Measurements from ENCODE around the gene TC2N.
"Not testable (repeated sequence)": the region's sequence is repeated elsewhere in the genome, so short reads cannot be mapped to it uniquely, and the experiment has no call there.

The TC2N gene

DNA sequence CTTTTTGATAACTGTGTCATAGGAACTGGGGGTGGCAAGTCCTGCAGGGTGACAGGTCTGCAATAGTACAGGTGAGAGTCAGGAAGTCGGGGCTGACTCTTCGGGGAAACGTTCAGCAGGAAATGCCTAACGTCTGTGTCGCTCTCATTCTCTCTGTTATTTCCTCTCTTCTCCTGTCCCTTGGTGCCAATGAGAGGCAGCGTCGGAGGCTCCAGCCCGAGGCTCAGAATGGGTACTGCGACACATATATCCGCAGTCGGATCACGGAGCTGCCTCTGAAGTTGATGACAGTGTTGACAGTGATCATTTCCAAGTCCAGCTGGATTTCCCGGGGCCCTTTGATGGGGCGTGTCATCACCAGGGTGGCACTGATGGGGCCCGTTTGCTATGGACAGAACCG lies 2.7 kb upstream of the TC2N start:
- DNase-seq (ENCODE audit: low read depth in 2 of 2, low spot score in 1 of 2), result peak; percentile 11 to 36

DNA sequence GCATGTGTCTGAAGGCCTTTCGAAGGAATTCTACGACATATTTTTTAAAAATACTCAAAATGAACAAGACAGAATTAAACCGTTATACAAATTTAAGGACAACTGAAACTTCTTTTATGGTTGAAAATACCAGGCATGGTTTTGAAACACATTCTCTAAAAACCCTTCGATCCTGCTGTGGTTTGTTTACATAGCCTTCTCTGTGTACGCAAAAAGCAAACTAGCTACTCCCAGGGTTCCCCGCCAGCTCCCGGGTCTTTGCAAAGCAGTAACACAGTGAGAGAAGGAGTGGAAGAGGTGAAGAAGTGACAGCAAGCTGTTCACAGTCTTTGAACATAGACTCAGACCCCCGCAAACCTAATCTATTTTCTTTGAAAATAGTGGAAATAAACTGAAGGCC lies 2.2 kb upstream of the TC2N start:
- DNase-seq (ENCODE audit: low read depth in 2 of 2, low spot score in 1 of 2), result no peak

DNA sequence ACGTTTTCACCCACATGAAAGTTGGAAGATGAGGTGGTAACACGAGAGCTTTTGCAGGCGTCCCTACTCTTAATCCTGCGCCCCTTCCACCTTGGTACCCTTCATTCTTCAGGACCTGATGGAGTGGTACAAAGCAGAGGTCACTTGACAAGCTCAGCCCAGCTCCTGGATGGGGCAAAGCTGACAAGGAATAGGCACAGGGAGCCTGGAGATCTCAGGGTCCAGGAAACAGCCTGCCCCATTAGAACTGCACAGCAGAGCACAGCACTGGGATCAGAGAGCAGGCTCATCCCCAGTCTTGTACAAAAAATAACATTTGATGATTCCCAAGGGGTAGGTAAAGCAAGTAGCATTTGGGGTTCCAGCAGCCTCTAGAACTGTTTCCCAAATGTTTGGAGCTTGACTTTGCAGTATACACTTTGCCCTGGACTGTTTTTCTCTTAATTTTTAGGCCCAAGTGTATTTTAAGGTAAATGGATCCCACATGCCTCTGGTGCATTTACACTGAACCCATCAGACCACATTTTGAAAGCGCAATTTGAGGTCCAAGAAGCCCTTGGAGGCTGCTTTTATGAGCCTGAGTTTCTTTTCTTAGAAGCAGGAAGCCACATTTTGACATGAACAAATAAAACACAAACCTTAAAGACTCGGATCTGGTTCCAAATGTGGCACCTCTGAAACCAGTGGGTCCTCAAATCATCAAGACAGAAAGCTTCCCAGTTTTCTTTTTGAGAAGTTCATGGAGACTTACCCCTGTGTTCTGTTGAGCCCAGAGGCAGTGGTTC lies 633 bp downstream of the TC2N start:
- DNase-seq (ENCODE audit: low read depth in 2 of 2, low spot score in 1 of 2), result no peak

DNA sequence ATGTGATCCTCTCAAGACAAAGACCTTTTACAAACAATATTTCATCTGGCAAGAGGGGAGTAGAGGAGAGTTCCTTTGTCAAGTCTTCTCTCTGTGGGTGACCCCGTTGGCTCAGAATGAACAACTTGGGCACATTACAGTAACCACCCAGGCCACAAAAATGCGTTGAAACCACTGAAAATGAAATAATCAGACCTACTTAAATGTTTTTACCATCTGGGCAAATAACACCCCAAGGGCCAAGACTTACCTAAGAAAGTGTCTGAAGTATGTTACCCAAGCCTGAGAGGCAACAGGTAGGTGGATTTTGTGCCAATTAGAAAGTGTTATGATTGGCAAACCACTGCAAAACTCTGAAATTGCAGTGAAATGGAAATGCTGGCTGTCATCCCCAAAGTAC lies 1.3 kb downstream of the TC2N start:
- DNase-seq (ENCODE audit: low read depth in 2 of 2, low spot score in 1 of 2), result no peak

DNA sequence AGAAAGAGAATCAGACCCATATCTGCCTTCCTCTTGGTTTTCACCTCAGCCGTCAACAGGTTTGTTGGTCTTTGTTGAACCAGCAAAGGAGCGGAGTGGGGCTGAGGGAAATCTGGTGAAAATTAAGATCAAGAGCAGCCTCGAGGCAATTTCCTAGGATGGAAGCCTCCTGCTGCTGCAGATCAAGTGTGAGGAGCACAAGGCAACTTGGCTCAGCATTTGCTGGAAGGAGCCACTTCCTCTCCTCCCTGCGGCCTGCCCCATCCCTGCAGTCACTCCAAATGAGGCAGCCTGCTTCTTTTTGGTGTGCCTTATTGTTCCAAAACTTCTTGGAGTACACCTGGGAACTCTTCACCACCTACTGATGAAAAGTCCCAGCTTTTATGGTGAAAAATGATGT lies 4.9 kb downstream of the TC2N start:
- DNase-seq (ENCODE audit: low read depth in 2 of 2, low spot score in 1 of 2), result no peak

DNA sequence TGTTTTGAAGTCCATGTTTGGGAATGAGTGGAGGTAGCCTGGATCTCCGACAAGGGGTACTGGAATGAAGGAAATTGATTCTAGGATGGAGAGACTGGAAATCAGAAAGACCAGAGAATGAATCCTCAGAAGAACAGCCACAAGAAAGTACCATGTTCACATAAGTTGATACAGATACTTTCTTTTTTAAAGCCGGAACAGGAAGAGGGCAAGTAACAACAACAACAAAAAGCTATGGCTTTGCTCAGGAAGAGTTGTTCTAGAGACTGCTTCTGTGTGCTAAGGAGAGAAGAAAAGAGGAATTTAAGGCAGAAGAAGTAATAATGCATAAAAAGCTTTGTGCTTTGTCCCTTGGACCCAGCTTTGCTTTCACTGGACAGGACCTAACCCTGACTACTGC lies 6.2 kb downstream of the TC2N start:
- DNase-seq (ENCODE audit: low read depth in 2 of 2, low spot score in 1 of 2), result no peak

DNA sequence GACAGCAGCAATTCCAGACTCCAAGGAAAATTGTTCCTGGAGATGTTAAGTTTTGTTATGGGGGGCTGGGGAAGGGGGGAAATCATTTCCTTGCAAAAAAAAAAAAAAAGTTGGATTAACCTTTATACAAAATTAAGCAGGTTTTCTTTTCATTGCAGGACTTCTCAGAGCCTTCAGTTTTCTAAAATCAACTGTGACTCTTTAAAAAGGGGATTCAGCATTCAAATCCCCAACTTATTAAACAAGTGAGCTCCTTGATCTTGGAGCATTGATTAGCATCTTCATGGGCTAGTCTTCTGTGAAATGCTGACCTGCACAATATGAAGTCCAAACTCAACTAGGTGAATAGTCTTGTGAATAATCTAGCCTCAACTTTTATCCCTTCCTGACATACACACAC lies 7.1 kb downstream of the TC2N start:
- no peak for DNase-seq (ENCODE audit: low read depth in 2 of 2, low spot score in 1 of 2)

DNA sequence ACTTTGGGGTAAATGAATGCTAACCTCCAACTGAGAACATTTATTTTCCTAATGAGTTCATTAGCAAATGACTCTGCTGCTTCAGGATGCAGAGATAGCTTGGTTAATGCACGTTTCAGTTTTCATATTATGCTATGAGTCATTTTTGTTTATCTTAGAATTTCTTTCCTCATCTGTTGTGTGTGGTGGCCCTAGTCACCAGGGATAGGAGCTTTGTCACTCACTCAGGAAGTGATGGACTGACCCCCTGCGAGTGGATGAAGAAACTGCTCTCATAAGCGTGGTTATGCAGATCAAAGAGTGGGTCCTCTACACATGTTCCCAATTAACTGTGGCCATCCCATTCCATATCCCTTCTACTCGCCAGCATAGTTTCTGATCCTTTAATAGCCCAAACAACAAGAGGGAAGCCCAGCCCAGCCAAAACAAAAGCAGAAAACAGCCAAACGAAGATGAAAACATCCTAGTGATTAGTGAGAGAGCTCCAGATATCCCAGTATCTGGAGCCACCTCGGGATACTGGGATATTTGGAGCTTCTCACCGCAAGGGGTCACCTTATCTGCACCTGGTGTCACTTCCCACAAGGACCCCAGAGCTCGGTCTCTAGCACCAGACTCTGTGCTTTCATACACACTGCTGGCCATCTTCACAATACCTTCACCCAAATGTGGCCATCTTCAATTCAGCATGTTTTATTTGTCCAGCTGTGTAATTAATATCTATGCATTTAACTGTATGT lies 8.6 kb downstream of the TC2N start:
- DNase-seq (ENCODE audit: low read depth in 2 of 2, low spot score in 1 of 2), result no peak

DNA sequence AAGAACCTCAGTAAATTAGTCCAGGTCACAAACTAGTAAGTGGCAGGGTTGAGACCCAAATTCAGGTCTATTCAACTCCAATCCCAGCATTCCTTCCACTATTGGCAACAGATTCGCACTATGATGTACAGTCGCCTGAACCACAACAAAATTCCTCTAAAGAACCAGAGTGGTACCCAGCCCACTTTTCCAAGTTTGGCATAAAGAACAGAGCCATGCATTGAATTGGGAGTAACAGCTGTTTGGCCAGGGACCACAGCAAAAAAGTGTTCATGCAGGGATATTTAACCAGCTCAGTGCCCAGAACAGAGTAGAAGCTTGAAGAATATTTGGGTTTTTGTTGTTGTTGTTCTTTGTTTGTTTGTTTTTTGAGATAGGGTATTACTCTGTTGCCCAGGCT lies 9.7 kb downstream of the TC2N start:
- DNase-seq (ENCODE audit: low read depth in 2 of 2, low spot score in 1 of 2), result no peak

DNA sequence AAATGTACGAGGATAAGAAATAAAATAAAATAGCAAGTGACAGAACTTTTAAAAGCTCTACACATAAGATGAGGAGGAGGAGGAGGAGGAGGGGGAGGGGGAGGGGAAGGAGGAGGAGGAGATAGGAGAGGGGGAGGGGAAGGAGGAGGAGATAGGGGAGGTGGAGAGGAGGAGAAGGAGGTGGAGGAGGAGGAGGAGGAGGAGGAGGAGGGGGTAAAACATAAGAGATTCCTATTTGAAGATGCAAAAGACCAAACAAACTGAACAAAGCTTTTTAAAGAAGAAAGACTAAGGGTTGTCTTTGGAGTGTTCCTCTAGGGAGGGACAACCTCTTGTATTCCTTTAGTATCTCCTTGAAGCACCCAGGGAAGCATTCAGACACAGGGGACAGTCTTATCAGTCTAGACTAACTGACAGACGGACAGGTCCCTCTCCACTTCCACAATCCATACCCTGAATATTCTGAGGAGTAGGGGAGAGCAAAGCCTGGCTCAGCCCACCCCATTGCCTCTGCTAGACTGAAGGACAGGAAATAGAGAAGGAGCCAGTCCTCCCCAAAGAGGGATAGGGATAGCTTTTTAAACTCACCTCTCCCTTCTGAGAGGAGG lies 12.9 kb downstream of the TC2N start:
- DNase-seq (ENCODE audit: low read depth in 2 of 2, low spot score in 1 of 2), result no peak

DNA sequence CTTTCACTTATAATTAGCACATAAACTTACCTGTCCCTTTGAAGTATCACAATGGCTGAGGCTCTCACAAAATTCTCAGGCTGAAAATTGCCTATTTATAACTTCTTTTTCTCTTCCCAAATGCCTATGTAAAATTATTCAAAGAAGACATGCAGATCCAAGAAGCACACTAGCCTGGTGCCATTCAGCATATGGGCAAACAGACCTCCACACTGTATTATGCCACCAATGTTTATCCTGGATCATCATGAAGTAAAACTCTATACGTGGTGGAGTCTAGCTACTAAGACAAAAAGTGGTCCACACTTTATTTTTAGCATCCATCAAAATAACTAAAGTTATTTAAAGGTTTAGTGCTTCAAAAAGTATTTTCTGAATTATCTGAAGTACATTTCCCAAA lies 15.8 kb downstream of the TC2N start:
- no peak for DNase-seq (ENCODE audit: low read depth in 2 of 2, low spot score in 1 of 2)

DNA sequence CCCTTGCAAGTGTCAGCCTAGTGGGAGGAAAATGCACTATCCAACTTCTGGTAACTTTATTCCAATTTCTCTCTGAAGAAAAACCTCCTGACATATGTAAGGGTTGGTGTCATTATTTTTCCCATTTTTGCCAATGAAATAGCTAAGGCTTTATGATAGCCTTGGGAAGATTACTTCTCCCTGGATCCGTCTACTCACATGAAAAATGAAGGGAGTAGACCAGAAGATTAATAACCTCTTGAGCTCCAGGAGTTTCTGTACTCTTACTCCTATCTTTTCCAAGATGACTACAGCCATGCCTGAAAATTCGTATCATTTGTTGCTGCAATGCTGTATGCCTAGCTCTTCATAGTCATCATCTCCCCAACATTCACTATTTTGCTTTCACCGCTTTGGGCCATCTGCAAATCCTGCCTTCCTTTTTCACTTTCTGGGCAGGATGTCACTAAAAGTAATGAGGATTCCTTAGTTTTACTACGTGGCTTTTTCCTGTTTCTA lies 18.8 kb downstream of the TC2N start:
- no peak for DNase-seq (ENCODE audit: low read depth in 2 of 2, low spot score in 1 of 2)

DNA sequence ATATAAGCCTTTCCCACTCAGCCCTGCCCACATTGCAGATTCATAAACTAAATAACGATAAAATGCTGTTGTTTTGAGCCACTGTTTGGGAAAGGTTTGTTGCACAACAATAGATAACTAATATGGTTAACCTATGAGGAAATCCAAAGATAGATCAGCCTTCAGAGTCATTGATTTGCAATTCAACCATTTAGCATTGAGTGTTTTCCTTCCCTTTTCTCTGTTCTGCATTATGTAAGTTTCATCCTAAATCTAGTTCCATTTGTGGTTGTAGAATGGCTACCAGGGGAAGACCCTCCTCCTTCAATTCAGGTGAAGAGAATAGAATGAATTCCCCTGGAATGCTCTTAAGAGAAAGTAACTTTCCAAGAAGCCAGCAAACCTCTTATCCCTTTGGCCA lies 19.6 kb downstream of the TC2N start:
- DNase-seq (ENCODE audit: low read depth in 2 of 2, low spot score in 1 of 2), result no peak

DNA sequence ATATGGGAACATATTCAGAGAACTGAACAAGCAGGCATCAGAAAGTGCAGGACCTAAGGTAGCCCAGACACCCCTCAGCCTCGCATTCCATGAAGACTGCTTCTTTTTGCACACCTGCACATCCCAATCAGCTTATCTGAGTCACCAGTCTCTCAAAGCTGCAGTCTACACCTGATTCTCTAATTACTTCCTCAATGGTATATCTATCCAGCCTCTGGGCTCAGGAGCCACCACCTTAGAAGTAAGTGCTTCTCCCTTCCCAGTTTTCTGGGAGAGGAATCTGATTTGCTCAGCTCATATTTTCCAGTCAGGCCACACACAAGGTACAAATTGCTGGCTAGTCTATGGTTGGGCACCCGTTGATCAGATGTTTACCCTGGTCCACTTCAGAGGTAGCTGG lies 21.7 kb downstream of the TC2N start:
- DNase-seq (ENCODE audit: low read depth in 2 of 2, low spot score in 1 of 2), result no peak

DNA sequence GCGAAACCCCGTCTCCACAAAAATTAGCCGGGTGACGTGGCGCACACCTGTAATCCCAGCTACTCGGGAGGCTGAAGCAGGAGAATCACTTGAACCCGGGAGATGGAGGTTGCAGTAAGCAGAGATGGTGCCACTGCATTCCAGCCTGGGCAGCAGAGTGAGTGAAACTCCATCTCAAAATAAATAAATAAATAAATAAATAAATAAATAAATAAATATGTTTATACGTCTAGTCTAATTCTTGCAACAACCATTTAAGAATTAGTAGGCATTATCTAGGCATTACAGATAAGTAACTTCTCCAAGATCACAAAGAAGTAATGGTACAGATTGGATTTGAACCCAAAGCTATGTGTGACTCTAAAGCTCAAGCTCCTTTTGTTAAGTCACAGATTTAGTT lies 22.3 kb downstream of the TC2N start:
- DNase-seq (ENCODE audit: low read depth in 2 of 2, low spot score in 1 of 2), result not testable (repeated sequence)

DNA sequence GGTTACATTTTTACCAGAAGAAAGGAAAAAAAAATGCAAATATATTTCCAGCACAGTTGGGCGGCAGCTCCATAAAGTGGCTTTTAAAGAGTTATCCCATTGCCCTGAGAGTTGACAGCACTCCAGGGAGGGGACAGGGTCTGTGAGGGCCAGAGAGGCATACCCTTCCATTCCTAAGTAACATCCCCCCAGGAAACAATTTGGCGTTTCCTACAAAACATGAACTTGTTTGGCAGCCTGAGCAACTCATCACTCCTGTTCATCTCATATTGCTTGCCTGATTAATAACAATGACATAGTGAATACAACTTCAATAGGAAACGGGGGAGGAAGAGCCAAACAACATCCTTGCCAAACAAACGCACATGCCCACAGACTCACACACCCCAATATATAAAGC lies 23.3 kb downstream of the TC2N start:
- DNase-seq (ENCODE audit: low read depth in 2 of 2, low spot score in 1 of 2), result no peak

DNA sequence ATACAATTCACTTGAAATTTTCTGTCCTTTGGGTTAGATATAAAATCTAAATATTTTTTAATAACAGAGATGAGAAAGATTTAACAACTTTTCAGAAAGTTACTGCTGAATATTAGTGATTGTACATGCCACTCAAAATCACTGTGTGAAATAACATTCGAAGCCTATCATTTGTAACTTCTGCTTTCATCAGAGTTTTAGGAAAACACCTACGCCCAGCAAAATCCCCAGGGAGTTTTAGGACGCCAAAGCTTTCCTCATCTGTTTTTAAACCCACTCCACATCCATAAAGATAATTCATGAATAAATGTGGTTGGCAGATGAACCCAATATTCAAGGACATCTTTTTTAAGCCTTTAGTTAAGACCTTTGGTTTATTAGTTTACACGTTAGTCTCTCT lies 23.9 kb downstream of the TC2N start:
- no peak for DNase-seq (ENCODE audit: low read depth in 2 of 2, low spot score in 1 of 2)

DNA sequence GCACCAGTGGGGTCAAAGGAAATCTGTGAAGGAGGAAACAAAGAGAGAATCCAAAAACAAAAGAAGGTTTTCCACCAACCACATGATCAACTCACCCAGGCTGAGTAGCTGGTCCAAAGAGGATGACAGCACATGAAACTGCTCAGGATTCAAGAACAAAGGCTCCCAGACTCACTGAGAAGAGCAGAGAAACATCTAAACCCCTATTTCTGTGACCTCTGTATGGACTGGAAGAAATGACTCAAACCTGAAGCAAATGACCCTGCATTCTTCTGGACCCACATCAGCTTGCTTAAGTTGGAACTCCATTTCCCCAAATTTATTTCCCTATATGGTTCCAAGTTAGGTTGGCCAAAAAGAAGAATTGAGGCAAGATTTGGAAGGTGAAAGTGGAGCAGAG lies 26.3 kb downstream of the TC2N start:
- DNase-seq (ENCODE audit: low read depth in 2 of 2, low spot score in 1 of 2), result no peak

DNA sequence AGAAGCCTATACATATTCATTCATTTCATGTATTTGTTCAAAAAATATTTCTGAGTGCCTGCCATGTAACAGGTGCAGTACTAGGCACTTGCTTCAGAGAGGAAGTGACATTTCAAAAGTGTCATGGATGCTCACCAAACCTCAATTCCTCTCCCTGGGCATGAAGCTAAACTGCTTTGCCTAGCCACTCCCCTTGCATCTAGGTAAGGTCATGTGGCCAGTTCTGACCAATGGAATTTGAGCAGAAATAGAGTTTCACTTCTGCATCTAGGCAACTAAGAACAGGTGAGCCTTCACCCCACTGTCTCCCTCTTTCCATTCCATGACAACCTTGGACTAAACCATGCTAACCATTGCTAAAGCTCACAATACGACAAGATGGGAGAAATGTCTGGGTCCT lies 27.6 kb downstream of the TC2N start:
- no peak for DNase-seq (ENCODE audit: low read depth in 2 of 2, low spot score in 1 of 2)

DNA sequence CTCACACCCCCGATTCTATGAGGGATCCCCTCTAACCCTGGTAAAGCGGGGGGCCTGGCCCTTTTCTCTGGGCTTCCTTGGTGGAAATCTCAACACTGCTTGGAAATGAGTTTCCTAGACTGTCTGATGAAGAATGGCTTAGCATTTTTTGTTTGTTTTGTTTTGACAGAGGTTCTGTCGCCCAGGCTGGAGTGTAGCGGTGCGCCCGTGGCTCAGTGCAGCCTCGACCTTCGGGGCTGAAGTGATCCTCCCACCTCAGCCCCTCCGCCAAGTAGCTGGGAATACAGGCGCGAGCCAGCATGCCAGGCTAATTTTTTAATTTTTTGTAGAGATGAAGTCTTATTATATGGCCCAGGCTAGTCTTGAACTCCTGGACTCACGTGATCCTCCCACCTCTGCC lies 30.3 kb downstream of the TC2N start:
- DNase-seq (ENCODE audit: low read depth in 2 of 2, low spot score in 1 of 2), result no peak

DNA sequence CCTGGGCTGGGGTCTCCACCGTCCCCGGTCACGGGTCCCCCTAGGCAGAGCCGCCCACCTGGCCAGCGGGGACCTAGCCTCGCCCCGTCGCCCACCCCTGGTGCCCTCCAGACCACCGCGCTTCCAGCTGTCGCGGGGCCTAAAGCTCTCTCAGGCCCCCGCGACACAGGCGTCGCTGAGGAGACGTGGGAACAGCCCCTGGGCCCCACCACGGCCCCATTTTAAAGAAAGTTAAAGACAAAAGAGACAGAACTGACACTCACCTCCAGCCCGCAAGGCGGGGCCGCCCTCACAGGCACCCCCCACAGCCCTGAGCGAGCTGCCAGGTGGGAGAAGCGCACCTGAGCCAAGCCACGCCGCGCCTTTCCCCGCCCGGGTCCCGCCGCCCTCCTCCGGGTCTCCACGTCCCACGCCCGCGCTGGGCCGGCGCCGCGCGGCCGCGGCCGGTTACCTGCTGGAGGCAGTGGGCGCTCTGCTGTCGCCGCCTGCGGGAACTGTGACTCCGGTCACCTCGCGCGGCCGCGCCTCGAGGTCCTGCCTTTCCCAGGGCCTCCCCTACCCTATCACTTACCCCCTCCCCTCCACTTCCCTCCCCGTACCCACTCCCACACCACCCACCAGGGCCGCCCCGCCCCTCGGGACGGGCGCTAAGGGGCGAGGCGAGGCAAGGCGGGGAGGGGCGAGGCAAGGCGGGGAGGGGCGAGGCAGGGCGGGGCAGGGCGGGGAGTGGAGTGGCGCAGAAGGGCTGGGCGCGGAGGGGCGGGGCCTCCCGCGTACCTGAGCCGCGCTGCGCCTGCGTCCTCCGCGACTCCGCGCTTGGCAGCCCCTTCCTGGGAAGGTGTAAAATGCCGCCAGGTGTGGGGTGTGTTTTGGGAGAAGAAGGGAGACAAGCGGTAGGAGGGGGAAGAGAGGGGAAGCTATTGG lies 31.2 kb downstream of the TC2N start:
- DNase-seq (ENCODE audit: low read depth in 2 of 2, low spot score in 1 of 2), result peak; percentile 64 to 77

Data from stimulated activated CD8-positive, alpha-beta memory T cell treated with anti-CD3 and anti-CD28 coated beads, Interleukin-4, amount 100 ng/mL, for 4 hours (primary cell).